Measurements from ENCODE around the gene TMC1.
"Not testable (repeated sequence)": the region's sequence is repeated elsewhere in the genome, so short reads cannot be mapped to it uniquely, and the experiment has no call there.

Gene TMC1

DNA sequence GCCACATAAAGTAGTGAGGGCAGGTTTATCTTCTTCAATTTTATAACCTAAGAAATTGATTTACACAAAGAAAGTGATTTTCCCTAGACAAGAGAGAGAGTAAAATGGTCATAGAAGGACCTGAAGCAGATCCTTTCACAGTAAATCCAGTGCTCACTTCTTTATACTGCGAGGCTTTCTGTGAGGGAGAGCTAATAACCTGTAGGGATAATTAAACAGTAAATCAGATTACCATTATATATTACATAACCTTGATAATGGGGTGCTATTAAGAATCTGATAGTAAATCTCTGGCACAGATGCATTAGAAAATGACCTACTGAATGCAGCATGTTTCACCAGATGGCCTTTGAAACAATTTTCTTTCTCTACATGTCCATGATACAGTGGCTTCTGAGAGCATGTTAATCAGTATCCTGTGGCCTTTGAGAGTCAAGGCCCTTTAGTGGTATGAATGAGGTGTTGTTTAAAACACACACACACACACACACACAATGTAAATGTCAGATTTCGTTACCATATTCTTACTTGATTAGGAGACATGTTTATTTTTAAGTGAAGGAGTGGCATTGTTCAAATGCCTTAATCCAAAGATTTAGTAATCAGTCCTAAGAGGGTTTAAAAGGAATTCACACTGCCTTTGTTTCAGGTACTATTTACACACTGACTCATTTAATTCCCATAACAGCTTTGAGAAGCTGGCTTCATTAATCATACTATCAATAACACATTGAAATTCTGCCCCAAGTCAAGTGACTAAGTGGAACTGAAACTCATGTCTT is 306.7 kb downstream of the TMC1 start:
- DNase-seq: no peak

DNA sequence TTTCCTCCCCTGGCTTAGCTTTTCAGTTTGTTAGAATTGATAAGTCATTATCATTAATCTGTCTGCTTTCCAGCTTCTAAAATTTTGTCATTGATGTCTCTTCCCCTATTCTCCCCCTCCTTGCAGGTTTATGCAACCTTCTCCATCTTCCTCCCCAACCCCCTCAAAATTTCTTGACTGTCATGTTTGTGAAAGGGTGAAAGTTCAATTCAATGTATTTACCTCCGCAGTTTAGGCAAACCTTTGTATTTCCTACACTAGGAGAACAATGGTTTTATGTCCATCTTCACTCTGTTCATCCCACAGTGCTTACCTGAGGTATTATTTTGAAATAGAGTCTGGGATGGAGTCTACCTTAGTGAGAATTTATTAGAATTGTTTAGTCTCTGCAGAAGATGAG is 313.6 kb downstream of the TMC1 start:
- DNase-seq: no peak

DNA sequence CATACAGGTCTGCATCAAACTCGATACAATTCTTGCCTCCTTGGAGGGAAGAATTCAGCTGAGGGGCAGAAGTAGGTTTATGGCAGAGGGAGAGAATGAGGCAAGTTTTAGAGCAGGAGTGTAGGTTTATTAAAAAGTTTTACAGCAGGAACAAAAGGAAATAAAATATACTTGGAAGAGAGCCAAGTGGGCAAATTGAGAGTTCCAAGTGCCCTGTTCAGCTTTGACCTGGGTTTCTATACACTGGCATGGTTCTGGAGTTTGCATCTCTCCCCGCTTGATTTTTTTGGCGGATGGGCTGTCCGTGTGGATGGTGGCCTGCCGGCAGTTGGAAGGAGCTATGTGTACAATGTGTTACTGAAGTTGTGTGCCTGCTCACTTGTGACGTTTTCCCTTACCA is 315.4 kb downstream of the TMC1 start:
- DNase-seq: no peak

DNA sequence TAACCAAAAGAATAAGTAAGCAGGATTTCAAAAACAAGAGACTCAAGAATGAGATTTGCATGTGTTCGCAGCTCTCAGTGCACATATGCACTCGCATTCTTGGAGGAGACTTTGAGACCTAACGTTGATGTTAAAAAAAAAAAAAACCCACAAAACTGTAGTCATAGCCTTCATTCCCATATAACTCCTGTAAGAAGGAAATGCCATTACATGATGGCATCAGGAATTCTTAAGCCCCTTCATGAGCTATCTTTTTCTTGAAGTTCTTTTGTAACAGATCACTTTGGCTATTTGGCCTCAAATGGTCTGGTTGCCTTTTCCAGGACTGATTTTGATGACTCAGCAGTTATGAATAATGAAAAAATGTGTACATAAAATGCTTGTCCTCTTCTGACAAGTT is 317.7 kb downstream of the TMC1 start:
- DNase-seq: no peak

DNA sequence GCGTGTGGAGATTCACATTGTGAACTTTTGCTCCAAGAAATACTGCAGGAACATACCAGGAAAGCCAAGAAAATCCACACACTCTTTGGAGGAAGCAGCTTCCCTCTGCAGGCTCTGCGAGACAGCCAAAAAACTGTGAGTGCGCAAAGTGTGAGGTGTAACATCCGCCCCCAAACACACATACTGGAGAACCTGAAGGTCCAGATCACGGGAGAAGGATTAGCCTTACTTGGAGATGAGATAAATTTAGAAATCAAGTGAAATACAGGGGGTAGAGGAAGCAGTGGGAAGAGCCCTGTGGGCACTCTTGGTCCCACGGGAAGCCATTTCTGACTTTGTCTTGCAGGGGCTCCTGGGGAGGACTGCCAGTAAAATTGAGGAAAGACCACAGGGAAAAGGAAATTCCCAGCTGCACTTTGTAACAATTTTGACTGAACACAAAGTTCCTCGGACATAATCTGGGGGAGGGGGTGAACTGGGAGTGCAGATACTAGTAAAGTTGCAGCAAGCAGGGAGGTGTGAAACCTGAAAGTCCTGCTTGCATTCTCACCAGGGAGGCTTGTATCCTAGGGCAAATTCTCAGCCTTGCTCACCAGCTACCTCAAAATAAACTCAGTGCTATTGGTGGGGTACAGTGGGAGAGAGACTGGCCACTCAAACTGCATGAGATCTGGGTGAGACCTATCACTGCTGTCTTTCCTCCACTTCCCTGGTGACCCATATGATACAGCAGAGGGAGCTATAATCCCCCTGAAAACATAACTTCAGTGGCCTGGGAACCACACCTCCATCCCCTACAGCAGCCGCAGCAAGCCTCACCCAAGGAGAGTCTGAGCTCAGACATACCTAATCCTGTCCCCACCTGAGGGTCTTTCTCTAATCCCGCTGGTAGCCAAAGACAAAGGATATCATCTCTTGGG is 322.4 kb downstream of the TMC1 start:
- peak; percentile 36 for DNase-seq

DNA sequence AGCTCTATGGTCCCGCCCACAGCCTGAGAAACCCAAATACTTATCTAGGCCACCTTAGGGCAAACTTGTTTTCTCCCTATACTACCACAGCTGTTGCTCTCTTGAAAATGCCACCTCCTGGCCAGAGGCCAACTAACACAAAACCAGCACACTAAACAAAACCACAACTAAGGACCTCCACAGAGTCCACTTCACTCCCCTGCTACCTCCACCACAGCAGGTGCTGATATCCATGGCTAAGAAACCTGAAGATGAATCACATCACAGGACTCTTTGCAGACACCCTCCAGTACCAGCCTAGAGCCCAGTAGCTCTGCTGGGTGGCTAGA is 323.0 kb downstream of the TMC1 start:
- DNase-seq: no peak

DNA sequence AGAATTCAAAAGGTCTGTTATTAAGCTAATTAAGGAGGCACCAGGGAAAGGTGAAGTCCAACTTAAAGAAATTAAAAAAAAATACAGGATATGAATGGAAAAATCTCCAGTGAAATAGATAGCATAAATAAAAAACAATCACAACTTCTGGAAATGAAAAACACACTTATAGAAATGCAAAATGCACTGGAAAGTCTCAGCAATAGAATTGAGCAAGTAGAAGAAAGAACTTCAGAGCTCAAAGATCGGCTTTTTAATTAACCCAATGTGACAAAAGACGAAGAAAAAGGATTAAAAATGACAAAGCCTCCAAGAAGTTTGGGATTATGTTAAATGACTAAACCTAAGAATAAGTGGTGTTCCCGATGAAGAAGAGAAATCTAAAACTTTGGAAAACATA is 323.6 kb downstream of the TMC1 start:
- DNase-seq: not testable (repeated sequence)

DNA sequence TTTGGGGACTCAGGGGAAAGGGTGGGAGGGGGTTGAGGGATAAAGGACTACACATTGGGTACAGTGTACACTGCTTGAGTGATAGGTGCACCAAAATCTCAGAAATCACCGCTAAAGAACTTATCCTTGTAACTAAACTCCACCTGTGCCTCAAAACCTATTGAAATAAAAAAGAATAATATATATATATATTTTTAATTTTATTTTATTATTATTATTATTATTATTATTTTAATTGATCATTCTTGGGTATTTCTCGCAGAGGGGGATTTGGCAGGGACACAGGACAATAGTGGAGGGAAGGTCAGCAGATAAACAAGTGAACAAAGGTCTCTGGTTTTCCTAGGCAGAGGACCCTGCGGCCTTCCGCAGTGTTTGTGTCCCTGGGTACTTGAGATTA is 328.8 kb downstream of the TMC1 start:
- not testable (repeated sequence) for DNase-seq

DNA sequence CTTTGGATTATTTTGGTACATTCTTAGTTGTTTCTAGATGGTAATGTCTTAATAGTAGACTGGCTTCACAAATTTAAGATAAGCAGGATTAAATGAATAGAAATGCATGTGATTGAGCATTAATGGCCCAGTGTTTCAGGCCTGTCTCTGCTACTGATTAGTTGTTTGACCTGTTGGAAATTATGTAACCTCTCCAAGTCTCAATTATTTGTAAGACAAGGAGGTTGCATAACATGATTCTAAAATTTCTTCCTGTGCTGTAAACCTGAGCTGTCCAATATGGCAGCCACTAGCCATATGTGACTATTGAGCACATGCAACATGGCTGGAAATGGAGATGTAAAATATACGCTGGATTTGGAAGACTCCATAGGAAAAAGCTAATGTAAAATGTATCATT is 333.9 kb downstream of the TMC1 start:
- DNase-seq: no peak

DNA sequence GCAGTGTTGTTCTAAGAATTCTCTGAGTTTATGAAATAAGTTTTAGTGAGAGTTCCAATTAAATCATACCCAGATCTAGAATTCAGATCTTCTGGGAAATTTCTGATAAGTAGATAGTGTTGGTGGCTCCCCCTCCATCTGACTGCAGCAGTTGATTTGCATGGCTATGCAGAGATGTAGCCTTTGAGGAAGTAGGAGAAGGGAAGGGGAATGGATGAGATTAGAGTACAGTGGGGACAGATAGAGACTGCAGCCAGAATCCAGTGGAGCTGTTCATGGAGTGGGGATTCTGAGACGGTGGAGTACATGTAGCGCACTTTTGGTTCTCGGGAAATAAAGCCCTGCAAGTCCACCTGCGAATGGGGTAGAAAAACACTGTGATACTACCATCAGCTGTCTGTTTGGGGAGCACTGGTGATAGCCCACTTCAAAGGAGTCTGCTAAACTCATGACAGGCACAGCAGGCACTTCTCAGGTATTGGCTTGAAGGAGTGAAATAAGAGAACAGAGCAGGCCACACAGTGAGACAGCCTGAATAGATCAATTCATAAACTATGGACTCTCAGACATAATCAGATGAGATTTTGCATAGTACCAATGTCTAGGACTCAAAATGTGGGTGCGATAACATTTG is 334.6 kb downstream of the TMC1 start:
- no peak for DNase-seq

DNA sequence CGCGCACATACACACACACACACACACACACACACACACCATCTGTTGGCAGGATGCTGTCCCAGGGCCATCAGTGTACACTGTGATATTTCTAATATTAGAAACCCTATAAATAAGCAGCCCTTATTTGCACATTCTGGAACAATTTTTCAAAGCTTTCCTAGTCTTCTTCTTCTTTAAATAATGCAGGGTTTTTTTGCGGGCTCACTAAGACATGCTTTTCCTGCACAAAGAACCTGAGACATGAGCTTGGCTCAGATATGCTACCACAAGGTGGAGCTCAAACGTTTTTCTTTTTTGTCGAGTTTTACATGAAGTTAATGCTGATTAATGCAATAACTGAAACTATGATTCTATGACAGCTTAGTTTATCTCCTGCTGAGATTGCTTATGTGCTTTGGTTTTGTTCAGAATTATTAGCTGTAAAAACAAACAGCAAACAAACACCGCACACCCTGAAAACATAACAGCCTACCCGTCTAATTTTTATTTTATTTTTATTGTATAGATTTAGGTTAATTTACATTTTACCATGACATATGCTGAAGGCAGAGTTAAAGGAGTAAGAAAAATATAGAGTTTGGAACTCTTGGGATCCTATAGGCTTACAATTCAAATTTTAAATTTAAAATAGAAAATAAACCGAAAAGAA is 335.7 kb downstream of the TMC1 start:
- DNase-seq: peak; percentile 88

DNA sequence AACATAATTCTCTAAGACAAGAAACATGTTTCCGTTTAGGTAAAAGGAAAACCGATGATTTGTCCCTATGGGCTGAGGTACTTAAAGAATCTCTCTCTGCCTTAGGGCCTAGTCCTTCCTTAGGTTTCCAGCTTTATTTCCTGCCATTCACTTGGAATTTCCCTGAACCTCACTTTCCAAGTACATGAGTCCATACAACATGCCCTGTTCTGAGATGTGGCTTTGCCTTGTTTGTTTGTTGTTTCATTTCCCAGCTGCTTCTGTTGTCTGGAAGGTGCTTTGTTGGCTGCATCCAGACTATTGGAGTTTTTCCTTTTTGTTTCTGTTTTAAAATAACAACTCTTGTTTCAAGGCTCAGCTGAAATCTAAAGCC is 336.2 kb downstream of the TMC1 start:
- DNase-seq: no peak

DNA sequence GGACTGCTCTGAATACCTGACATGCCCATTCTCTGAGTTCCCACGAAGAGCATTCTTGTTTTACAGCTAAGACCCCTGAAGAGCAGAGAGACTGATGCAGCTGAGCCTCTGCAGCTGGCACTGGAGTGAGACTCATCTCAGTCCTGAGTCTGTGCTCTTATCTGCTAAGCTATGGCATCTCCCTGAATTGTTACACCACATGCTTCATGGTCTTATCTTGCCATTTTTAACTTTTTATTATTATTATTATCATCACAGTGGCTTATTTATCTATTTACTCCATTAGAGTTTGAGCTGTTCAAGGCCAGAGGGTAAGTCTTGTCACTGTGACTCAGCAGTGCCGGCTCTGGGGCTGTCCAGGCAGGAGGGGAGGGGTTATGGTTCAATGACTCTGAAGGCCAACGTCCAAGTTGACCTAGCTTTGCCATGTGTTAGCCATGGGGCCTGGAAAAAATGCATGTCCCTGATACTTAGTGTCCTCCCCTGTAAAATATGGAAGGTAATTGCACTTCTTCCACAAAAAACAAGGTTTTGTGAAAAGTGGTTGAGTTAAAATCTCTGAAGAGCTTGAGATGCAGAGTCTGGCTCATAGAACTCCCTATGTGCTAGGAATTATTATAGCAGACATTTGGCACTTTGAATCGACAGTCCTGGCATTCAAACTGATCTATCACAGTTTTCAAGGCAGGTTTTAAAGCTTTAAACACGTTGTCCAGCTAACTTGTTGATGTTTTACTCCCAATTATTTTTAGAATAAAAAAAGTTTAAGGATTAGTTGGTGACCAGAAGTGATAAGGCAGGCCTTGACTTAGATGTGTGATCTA is 336.9 kb downstream of the TMC1 start:
- DNase-seq: peak; percentile 32

DNA sequence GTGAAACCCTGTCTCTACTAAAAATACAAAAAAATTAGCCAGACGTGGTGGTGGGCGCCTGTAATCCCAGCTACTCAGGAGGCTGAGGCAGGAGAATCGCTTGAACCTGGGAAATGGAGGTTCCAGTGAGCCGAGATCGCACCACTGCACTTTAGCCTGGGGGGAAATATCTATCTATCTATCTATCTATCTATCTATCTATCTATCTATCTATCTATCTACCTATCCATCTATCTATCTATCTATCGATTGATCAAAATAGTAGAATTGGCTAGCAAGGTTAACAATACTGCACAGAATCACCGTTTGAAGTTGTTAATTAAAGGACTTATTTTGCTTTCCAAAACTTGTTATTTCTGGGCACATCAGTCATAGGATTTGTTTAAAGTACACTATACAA is 341.4 kb downstream of the TMC1 start:
- DNase-seq: not testable (repeated sequence)

DNA sequence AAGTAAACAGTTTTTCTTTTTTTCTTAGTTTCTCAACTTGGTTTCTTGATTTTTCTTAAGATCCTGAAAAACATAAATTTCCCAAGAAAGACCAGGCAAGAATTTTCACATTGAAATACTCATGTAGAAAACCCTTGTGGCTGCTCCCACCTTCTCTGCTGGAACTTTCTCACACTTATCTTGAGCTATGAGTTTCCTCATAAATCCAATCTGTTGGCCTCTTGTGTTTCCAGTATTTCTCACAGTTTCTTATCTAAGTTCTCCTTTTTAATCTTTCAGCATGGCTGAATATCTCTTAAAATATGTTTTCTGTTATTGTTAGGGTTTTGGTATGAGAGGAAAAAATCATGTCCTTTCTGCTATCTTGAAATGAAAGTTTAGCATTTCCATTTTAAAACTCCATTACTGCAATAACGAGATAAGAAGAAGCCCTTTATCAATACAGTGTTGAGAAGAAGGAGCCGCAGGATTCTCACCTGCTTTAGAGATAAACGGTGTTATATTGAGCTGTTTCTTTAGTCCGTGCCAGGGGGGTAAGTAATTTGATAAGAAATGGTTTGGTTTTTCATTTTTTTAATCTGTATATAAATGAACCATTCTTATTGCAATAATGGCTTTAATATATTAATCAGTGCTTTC is 342.2 kb downstream of the TMC1 start:
- DNase-seq: peak; percentile 18

DNA sequence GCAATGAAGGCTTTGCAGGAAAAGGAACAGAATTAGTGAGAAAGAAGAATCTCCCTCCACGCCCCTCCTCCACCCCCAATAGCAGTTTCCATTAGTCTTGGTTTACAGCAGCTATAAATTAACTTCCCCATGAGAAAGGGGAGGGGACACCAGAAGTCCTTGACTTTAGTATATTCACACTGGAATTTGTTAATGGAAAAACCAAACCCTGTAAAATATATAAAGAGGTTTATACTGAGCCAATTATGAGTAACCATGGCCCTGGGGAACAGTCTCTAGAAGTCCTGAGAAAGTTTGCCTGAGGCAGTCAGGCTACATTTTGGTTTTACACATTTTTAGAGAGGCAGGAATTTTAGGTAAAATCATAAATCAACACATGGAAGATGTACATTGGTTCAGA is 342.9 kb downstream of the TMC1 start:
- DNase-seq: no peak

DNA sequence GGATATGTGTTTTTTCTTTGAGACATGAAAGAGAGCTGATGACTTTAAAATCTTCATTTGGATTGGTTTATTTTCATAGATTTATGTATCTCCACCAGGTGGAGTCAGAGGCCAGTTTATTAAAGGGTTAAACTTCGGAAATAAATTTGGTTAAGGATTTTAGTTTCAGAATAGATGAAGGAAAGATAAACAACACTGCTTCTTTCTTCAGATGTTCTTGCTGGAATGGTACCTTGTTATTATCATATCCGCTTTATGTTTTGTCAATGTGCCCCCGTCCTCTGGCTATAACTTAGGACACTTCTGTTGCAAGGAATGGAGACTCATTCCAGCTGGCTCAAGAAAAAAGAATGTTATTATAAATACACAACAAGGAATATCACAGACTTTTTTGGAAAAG is 350.3 kb downstream of the TMC1 start:
- peak; percentile 74 for DNase-seq

DNA sequence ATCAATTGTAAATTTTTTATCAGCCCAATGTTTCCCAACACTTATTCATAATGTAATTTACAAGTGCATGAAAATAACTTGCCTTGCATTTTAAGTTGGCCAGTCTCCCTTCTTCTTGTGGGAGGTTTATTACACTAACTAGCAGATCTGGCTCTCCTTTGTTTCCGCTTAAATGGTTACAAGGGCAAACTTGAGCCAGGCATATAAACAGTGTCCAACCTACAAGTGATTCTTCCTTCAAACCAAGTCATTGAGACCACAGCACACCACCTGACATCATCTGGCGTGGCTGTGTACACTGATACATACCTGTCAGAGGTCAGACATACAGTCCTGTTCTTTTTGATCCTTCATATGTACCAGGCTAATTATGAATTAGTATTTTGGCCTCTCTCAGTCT is 351.3 kb downstream of the TMC1 start:
- no peak for DNase-seq

DNA sequence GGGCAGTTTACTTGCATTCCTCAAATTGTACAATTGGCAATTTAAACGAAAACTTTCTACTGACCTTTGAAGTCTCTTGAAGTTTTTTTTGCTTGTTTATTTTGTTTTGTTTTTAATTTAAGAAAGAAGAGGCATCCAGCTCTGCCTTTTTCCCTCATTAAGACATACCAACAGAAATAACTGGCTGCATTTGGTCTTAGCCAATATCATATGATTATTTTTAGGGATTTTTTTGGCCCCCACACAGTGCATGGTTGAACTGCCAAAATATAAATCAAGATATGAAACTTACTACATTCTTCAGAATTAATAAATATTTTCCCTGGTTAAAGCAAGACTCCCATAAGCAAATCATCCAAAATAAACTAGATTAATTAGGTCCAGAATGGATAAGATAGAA is 352.0 kb downstream of the TMC1 start:
- no peak for DNase-seq

DNA sequence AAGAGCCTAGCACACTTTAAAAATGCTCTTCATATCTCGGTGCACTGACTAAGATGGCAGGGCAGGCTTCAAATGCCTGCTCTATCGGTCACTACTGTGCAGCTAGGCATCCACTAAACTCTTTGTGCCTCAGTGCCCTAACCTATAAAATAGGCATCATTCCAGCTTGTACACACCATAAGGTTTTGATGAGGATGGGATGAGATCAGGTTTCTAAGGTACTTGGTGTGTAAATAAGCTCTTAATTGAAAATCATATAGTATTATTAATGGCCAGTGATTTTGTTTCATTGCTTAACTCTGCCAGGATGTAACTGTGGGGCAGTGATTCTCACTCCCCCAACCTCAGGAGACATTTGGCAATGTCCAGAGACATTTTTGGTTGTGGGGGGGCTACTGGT is 352.9 kb downstream of the TMC1 start:
- no peak for DNase-seq

DNA sequence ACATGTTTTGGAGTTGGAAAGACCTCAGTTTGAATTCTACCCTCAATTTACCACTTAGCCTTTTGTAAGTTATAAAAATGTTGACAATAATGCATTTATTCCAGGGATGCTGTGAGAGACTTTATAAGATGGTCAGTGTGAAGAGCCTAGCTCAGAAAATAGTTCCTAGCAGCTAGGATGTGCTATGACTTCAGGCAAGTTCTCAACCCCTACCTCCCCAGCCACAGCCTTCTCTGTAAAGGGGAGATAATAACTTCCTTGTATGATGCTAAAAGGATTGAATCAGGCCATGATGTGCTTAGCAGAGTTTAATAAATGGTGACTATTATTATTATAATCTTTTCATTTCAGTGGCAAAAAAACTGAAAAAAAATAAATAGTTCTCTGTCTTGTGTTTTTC is 353.8 kb downstream of the TMC1 start:
- peak; percentile 46 for DNase-seq

DNA sequence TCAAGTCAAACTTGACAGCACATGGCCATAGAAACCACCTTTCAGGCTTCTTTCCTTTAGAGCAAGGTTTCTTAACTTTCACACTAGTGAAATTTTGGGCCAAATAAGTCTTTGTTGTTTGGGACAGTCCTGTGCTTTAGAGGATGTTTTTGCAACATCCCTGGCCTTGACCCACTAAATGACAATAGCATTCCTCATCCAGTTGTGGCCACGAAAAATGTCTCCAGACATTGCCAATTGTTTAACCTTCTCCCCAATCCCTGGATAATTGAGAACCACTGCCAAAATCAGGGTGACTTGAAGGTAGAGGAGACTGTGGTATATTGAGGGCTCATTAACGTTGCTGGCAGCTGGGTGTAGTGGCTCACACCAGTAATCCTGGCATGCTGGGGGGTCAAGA is 359.4 kb downstream of the TMC1 start:
- DNase-seq: no peak
